Brain microvascular endothelial cell (primary cell): ENCODE data around the gene PROC.

Experiments
- DNase-seq: peaks from one replicate; pipeline ENCODE4 v3.0.0-alpha.2; 2020
- H3K27ac ChIP-seq: fragments of 250-450 bp; sonication (Bioruptor Pico); 2 replicates; pipeline ENCODE4 v1.5.1; 2020; ENCODE audit warnings: mild to moderate bottlenecking, moderate library complexity
- H3K27me3 ChIP-seq: fragments of 250-450 bp; sonication (Bioruptor Pico); replicated peaks from 2 replicates; pipeline ENCODE4 v1.5.1; 2020; ENCODE audit warnings: mild to moderate bottlenecking
- H3K36me3 ChIP-seq: fragments of 250-450 bp; sonication (Bioruptor Pico); replicated peaks from 2 replicates; pipeline ENCODE4 v1.5.1; 2020; ENCODE audit warnings: mild to moderate bottlenecking
- H3K4me3 ChIP-seq: 2 replicates; pipeline ENCODE4 v1.5.1; 2011; ENCODE audit warnings: low read depth, mild to moderate bottlenecking, control low read depth, low read length, moderate library complexity
- in situ Hi-C: cut with HindIII; loops from 2 replicates; pipeline ENCODE4 v1.10.0; 2017; ENCODE audit warnings: low sequenced_read_pairs, low pct_ligation_motif_present
- TF ChIP-seq, protein P1 (sequence below): IDR thresholded peaks from 2 replicates; pipeline ENCODE4 v1.5.1; 2011; ENCODE audit warnings: low read depth, mild to moderate bottlenecking, moderate library complexity, low read length, control low read depth, inconsistent platforms; ENCODE audit errors: missing control alignments

Gene PROC

DNA sequence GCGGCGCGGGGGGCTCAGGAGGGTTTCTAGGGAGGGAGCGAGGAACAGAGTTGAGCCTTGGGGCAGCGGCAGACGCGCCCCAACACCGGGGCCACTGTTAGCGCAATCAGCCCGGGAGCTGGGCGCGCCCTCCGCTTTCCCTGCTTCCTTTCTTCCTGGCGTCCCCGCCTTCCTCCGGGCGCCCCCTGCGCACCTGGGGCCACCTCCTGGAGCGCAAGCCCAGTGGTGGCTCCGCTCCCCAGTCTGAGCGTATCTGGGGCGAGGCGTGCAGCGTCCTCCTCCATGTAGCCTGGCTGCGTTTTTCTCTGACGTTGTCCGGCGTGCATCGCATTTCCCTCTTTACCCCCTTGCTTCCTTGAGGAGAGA lies 5.2 kb downstream of the PROC start:
- in situ Hi-C loops: no loop called here
- peaks cover 15% of the 10 kb centered on the region for H3K27me3 ChIP-seq
- H3K27ac ChIP-seq: no peak overlapping the region
- DNase-seq: no peak
- H3K36me3 ChIP-seq: no peaks in the 10 kb centered on the region
- TF ChIP-seq, protein P1, sequence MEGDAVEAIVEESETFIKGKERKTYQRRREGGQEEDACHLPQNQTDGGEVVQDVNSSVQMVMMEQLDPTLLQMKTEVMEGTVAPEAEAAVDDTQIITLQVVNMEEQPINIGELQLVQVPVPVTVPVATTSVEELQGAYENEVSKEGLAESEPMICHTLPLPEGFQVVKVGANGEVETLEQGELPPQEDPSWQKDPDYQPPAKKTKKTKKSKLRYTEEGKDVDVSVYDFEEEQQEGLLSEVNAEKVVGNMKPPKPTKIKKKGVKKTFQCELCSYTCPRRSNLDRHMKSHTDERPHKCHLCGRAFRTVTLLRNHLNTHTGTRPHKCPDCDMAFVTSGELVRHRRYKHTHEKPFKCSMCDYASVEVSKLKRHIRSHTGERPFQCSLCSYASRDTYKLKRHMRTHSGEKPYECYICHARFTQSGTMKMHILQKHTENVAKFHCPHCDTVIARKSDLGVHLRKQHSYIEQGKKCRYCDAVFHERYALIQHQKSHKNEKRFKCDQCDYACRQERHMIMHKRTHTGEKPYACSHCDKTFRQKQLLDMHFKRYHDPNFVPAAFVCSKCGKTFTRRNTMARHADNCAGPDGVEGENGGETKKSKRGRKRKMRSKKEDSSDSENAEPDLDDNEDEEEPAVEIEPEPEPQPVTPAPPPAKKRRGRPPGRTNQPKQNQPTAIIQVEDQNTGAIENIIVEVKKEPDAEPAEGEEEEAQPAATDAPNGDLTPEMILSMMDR: peak; percentile 1
- peak overlapping the region; percentile 49 for H3K4me3 ChIP-seq

DNA sequence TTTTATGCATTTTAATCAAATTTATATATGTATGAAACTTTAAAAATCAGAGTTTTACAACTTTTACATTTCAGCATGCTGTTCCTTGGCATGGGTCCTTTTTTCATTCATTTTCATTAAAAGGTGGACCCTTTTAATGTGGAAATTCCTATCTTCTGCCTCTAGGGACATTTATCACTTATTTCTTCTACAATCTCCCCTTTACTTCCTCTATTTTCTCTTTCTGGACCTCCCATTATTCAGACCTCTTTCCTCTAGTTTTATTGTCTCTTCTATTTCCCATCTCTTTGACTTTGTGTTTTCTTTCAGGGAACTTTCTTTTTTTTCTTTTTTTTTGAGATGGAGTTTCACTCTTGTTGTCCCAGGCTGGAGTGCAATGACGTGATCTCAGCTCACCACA lies 5.7 kb downstream of the PROC start:
- Histone ChIP-seq H3K4me3 (peak overlapping the region; percentile 49), H3K36me3 (no peaks in the 10 kb centered on the region), H3K27ac (no peak overlapping the region), H3K27me3 (peaks cover 15% of the 10 kb centered on the region)
- TF ChIP-seq, protein P1: no peak
- no peak for DNase-seq
- in situ Hi-C loops: no loop called here

DNA sequence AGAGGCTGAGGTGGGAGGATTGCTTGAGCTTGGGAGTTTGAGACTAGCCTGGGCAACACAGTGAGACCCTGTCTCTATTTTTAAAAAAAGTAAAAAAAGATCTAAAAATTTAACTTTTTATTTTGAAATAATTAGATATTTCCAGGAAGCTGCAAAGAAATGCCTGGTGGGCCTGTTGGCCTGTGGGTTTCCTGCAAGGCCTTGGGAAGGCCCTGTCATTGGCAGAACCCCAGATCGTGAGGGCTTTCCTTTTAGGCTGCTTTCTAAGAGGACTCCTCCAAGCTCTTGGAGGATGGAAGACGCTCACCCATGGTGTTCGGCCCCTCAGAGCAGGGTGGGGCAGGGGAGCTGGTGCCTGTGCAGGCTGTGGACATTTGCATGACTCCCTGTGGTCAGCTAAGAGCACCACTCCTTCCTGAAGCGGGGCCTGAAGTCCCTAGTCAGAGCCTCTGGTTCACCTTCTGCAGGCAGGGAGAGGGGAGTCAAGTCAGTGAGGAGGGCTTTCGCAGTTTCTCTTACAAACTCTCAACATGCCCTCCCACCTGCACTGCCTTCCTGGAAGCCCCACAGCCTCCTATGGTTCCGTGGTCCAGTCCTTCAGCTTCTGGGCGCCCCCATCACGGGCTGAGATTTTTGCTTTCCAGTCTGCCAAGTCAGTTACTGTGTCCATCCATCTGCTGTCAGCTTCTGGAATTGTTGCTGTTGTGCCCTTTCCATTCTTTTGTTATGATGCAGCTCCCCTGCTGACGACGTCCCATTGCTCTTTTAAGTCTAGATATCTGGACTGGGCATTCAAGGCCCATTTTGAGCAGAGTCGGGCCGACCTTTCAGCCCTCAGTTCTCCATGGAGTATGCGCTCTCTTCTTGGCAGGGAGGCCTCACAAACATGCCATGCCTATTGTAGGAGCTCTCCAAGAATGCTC lies 6.6 kb downstream of the PROC start:
- DNase-seq: no peak
- no peak overlapping the region for H3K4me3 ChIP-seq
- no peaks in the 10 kb centered on the region for H3K36me3 ChIP-seq
- in situ Hi-C loops: no loop called here
- no peak overlapping the region for H3K27ac ChIP-seq
- TF ChIP-seq, protein P1: peak; percentile 23
- peaks cover 15% of the 10 kb centered on the region for H3K27me3 ChIP-seq

DNA sequence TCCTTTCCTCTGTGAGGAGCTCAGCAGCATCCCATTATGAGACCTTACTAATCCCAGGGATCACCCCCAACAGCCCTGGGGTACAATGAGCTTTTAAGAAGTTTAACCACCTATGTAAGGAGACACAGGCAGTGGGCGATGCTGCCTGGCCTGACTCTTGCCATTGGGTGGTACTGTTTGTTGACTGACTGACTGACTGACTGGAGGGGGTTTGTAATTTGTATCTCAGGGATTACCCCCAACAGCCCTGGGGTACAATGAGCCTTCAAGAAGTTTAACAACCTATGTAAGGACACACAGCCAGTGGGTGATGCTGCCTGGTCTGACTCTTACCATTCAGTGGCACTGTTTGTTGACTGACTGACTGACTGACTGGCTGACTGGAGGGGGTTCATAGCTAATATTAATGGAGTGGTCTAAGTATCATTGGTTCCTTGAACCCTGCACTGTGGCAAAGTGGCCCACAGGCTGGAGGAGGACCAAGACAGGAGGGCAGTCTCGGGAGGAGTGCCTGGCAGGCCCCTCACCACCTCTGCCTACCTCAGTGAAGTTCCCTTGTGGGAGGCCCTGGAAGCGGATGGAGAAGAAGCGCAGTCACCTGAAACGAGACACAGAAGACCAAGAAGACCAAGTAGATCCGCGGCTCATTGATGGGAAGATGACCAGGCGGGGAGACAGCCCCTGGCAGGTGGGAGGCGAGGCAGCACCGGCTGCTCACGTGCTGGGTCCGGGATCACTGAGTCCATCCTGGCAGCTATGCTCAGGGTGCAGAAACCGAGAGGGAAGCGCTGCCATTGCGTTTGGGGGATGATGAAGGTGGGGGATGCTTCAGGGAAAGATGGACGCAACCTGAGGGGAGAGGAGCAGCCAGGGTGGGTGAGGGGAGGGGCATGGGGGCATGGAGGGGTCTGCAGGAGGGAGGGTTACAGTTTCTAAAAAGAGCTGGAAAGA lies 7.6 kb downstream of the PROC start:
- no peak for DNase-seq
- in situ Hi-C loops: no loop called here
- TF ChIP-seq, protein P1: no peak

DNA sequence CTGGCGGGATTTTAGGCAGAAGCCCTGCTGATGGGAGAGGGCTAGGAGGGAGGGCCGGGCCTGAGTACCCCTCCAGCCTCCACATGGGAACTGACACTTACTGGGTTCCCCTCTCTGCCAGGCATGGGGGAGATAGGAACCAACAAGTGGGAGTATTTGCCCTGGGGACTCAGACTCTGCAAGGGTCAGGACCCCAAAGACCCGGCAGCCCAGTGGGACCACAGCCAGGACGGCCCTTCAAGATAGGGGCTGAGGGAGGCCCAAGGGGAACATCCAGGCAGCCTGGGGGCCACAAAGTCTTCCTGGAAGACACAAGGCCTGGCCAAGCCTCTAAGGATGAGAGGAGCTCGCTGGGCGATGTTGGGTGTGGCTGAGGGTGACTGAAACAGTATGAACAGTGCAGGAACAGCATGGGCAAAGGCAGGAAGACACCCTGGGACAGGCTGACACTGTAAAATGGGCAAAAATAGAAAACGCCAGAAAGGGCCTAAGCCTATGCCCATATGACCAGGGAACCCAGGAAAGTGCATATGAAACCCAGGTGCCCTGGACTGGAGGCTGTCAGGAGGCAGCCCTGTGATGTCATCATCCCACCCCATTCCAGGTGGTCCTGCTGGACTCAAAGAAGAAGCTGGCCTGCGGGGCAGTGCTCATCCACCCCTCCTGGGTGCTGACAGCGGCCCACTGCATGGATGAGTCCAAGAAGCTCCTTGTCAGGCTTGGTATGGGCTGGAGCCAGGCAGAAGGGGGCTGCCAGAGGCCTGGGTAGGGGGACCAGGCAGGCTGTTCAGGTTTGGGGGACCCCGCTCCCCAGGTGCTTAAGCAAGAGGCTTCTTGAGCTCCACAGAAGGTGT lies 8.5 kb downstream of the PROC start:
- in situ Hi-C loops: no loop called here
- DNase-seq: no peak

More for the DNA sequence above, 7.6 kb downstream of the PROC start:
- Histone ChIP-seq H3K27me3 (peaks cover 15% of the 10 kb centered on the region), H3K4me3 (no peak overlapping the region), H3K27ac (no peak overlapping the region), H3K36me3 (no peaks in the 10 kb centered on the region)

More for the DNA sequence above, 8.5 kb downstream of the PROC start:
- TF ChIP-seq, protein P1: no peak
- Histone ChIP-seq H3K36me3 (no peaks in the 10 kb centered on the region), H3K27ac (no peak overlapping the region), H3K4me3 (no peak overlapping the region), H3K27me3 (peaks cover 15% of the 10 kb centered on the region)
